A673 (cell line): ENCODE results near the gene ZNF501. TPM values are rescaled to one million over a fixed set of nuclear protein-coding genes. Genes with fewer than 3 reads are reported as not detected.

Experiments
- BruUV-seq: library from RNA; stranded (reverse); fragments of 400-500 nt; replicated peaks from 2 replicates; lab custom pipeline; 2021; lab: Mats Ljungman, UMichigan
- CTCF ChIA-PET: fragments of 300-600 bp; sonication (Branson Sonifier 250); formaldehyde crosslinking; loops from one replicate; lab custom pipeline; 2022; ENCODE audit warnings: antibody characterized with exemption; lab: Charles Lee
- POLR2A ChIA-PET: fragments of 300-600 bp; sonication (Branson Sonifier 250); formaldehyde crosslinking; loops from one replicate; lab custom pipeline; 2022; ENCODE audit warnings: antibody characterized with exemption; ENCODE audit not compliant: low non-redundant PET; lab: Charles Lee
- DNase-seq: peaks from one replicate; pipeline ENCODE4 v3.0.0-alpha.2; 2015; ENCODE audit warnings: low spot score
- H3K27ac ChIP-seq: fragments of 200-600 bp; sonication (generic); 2 replicates; pipeline ENCODE4 v1.5.1; 2016; ENCODE audit warnings: mixed run types, low read depth, mild to moderate bottlenecking, mixed read lengths, antibody characterized with exemption, low read length; ENCODE audit not compliant: poor library complexity, severe bottlenecking
- H3K27me3 ChIP-seq: fragments of 200-600 bp; sonication (generic); replicated peaks from 2 replicates; pipeline ENCODE4 v1.6.1; 2017; ENCODE audit warnings: mixed run types, low read depth, mild to moderate bottlenecking, mixed read lengths, antibody characterized with exemption, low read length; ENCODE audit not compliant: insufficient read depth, poor library complexity
- H3K36me3 ChIP-seq: fragments of 200-600 bp; sonication (generic); 2 replicates; pipeline ENCODE4 v1.6.1; 2016; ENCODE audit warnings: mixed run types, mild to moderate bottlenecking, mixed read lengths, antibody characterized with exemption, low read length; ENCODE audit not compliant: insufficient read depth, poor library complexity, severe bottlenecking
- H3K4me1 ChIP-seq: fragments of 200-600 bp; sonication (generic); 2 replicates; pipeline ENCODE4 v1.6.1; 2017; ENCODE audit warnings: mixed run types, mild to moderate bottlenecking, mixed read lengths, antibody characterized with exemption, low read length; ENCODE audit not compliant: insufficient read depth, poor library complexity, severe bottlenecking
- H3K4me3 ChIP-seq: fragments of 200-600 bp; sonication (generic); 2 replicates; pipeline ENCODE4 v1.5.1; 2016; ENCODE audit warnings: low read depth, mixed run types, mild to moderate bottlenecking, mixed read lengths, low read length; ENCODE audit not compliant: poor library complexity, severe bottlenecking
- H3K9me3 ChIP-seq: fragments of 200-600 bp; sonication (generic); 2 replicates; pipeline ENCODE4 v1.6.1; 2016; ENCODE audit warnings: mixed run types, low read depth, mild to moderate bottlenecking, mixed read lengths, antibody characterized with exemption, low read length; ENCODE audit not compliant: poor library complexity, severe bottlenecking
- EZH2 ChIP-seq: fragments of 200-600 bp; sonication (generic); IDR thresholded peaks from 2 replicates; pipeline ENCODE4 v1.6.1; 2017; ENCODE audit warnings: borderline replicate concordance, low read depth, mild to moderate bottlenecking, mixed read lengths, antibody characterized with exemption, low read length; ENCODE audit not compliant: poor library complexity, severe bottlenecking
- intact Hi-C: fragments of 100-400 bp; cut with micrococcal nuclease; formaldehyde crosslinking; loops from one replicate; pipeline ENCODE4 v1.10.0; 2022; ENCODE audit not compliant: unreplicated experiment
- total RNA-seq: library from RNA; stranded (reverse); gene quantifications from 2 replicates; pipeline ENCODE4 v1.2.3, GENCODE V29; 2021
- TF ChIP-seq, protein P1 (sequence below): fragments of 300-800, 200-600 bp; sonication (generic); conservative IDR thresholded peaks from 2 replicates; pipeline ENCODE4 v1.5.1; 2017; ENCODE audit warnings: low read depth, mild to moderate bottlenecking, antibody characterized with exemption, low read length, moderate library complexity, mixed read lengths

Gene ZNF501
- total RNA-seq, 1 experiment from 2014 or later = 4.2 TPM

DNA sequence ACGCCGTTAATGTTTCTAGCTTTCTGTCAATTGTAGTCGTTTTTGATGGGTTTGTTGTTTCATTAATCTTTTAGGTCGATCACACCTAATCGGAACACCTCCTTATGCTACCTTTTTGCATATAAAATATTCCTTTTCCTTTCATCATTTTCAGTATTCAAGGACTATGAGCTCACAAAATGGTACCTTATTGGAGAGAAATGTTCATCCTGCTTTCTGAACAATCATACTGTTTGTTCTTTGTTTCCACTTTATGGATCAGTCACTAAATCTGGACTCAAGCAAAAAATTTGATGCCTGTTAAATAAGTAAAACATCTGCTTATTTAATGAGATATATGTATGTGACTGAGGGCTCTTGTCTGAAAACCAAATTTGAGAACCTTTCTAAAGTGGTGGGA lies 33.3 kb downstream of the ZNF501 start:
- no TSS peak for BruUV-seq
- peaks cover 7% of the 10 kb centered on the region for H3K9me3 ChIP-seq
- TF ChIP-seq, protein P1, sequence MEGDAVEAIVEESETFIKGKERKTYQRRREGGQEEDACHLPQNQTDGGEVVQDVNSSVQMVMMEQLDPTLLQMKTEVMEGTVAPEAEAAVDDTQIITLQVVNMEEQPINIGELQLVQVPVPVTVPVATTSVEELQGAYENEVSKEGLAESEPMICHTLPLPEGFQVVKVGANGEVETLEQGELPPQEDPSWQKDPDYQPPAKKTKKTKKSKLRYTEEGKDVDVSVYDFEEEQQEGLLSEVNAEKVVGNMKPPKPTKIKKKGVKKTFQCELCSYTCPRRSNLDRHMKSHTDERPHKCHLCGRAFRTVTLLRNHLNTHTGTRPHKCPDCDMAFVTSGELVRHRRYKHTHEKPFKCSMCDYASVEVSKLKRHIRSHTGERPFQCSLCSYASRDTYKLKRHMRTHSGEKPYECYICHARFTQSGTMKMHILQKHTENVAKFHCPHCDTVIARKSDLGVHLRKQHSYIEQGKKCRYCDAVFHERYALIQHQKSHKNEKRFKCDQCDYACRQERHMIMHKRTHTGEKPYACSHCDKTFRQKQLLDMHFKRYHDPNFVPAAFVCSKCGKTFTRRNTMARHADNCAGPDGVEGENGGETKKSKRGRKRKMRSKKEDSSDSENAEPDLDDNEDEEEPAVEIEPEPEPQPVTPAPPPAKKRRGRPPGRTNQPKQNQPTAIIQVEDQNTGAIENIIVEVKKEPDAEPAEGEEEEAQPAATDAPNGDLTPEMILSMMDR = no peak
- no peak for TF ChIP-seq EZH2
- no peak for DNase-seq
- H3K4me3 ChIP-seq = peak overlapping the region; percentile 67
- ChIA-PET CTCF (no interaction called here), POLR2A (no interaction called here)
- peak overlapping the region; percentile 83 for H3K27ac ChIP-seq
- peaks cover 12% of the 10 kb centered on the region for H3K36me3 ChIP-seq
- no peaks in the 10 kb centered on the region for H3K27me3 ChIP-seq
- no peaks in the 10 kb centered on the region for H3K4me1 ChIP-seq
- intact Hi-C loops = no loop called here

DNA sequence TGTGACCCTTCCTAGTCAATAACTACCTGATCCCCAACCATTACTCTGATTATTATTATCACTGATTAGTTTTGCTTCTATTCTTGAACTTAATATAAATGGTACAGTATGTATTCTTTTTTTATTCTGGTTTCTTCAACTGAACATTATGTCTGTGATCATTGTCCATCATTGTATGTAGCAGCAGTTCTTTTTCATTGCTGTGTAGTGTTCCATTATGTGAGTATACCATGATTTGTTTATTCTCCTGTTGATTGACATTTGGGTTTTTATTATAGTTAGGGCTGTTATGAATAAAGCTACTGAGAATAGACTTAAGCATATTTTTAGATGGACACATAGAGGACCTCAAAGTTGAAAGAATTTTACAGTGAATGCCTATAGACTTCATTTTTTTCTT lies 34.8 kb downstream of the ZNF501 start:
- BruUV-seq = no TSS peak
- Histone ChIP-seq H3K4me1 (no peaks in the 10 kb centered on the region), H3K9me3 (peaks cover 2% of the 10 kb centered on the region), H3K36me3 (peaks cover 12% of the 10 kb centered on the region), H3K4me3 (no peak overlapping the region), H3K27me3 (no peaks in the 10 kb centered on the region), H3K27ac (no peak overlapping the region)
- ChIA-PET POLR2A (no interaction called here), CTCF (no interaction called here)
- DNase-seq = no peak
- intact Hi-C loops = no loop called here
- TF ChIP-seq, protein P1 = no peak
- no peak for TF ChIP-seq EZH2

DNA sequence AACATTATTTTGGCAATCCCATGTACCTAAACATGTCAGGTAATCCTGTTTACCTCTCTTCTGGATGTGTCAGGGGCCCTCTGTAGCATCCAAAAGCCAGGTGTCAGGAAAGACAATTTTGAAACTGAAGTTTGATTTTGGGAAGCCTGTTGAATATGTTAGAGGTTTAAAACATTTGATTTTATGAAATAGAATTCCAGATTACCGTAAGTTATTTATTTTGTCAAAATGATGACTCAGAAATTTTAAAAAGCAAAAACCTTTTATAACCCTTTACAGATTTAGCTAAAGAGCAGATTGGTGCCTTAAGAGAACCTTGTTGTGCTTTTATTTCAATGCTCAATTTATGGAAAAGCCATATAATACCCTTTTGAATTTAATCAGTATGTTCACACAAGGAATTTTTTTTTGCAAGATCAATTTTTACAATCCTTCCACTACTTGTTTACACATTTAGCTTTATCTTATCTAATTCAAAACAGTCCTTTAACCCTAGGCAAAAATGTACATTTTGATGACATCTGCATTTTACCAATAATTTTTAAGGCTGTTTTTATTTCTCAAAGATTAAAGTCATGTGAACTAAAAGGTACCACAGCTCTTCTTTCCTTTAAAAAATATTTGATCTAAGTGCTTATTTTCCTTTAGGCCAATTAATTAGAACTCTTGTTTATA lies 42.1 kb downstream of the ZNF501 start:
- CTCF ChIA-PET = no interaction called here
- peaks cover 20% of the 10 kb centered on the region for H3K9me3 ChIP-seq
- POLR2A ChIA-PET = no interaction called here
- intact Hi-C loops = no loop called here
- no peak for DNase-seq
- no peak overlapping the region for H3K27ac ChIP-seq
- BruUV-seq = no TSS peak
- no peak overlapping the region for H3K4me3 ChIP-seq
- no peak for TF ChIP-seq EZH2
- TF ChIP-seq, protein P1 = no peak
- H3K27me3 ChIP-seq = no peaks in the 10 kb centered on the region
- no peaks in the 10 kb centered on the region for H3K4me1 ChIP-seq
- peaks cover 18% of the 10 kb centered on the region for H3K36me3 ChIP-seq
